NCI-H128 (cell line): ENCODE results near the gene RGS3.

ENCODE experiments used
- DNase-seq: peaks from one replicate; lab custom pipeline; 2025; ENCODE audit not compliant: unreplicated experiment; lab: John Stamatoyannopoulos, UW

The RGS3 gene

GRCh38 chr9:113528088-113528487 lies 64.6 kb downstream of the RGS3 start:
- DNase-seq, result no peak

GRCh38 chr9:113528811-113529210 lies 65.3 kb downstream of the RGS3 start:
- DNase-seq, result no peak

GRCh38 chr9:113529336-113530009 lies 65.9 kb downstream of the RGS3 start:
- no peak for DNase-seq

GRCh38 chr9:113530022-113530635 lies 66.6 kb downstream of the RGS3 start:
- no peak for DNase-seq

- no peak for DNase-seq
These were observed 67.4 kb downstream of the RGS3 start for GRCh38 chr9:113530942-113531341.

- DNase-seq, result no peak
These were observed 68.6 kb downstream of the RGS3 start for GRCh38 chr9:113531919-113532808.

- DNase-seq, result no peak
These were observed 69.3 kb downstream of the RGS3 start for GRCh38 chr9:113532809-113533190.

GRCh38 chr9:113533335-113534225 lies 70.1 kb downstream of the RGS3 start:
- DNase-seq, result no peak

- no peak for DNase-seq
These were observed 72.2 kb downstream of the RGS3 start for GRCh38 chr9:113535756-113536155.

- no peak for DNase-seq
These were observed 72.6 kb downstream of the RGS3 start for GRCh38 chr9:113536166-113536482.

GRCh38 chr9:113536483-113537228 lies 73.1 kb downstream of the RGS3 start:
- no peak for DNase-seq

- no peak for DNase-seq
These were observed 73.8 kb downstream of the RGS3 start for GRCh38 chr9:113537229-113537810.

GRCh38 chr9:113538131-113538530 lies 74.6 kb downstream of the RGS3 start:
- no peak for DNase-seq

GRCh38 chr9:113538701-113539430 lies 75.3 kb downstream of the RGS3 start:
- no peak for DNase-seq

GRCh38 chr9:113540466-113540865 lies 76.9 kb downstream of the RGS3 start:
- DNase-seq, result no peak

GRCh38 chr9:113541019-113541900 lies 77.7 kb downstream of the RGS3 start:
- no peak for DNase-seq

GRCh38 chr9:113542006-113542405 lies 78.5 kb downstream of the RGS3 start:
- DNase-seq, result no peak

GRCh38 chr9:113542741-113543140 lies 79.2 kb downstream of the RGS3 start:
- DNase-seq, result no peak
